Endodermal cell (in vitro differentiated cells): ENCODE data around the gene LONRF2. TPM values are rescaled to one million over a fixed set of nuclear protein-coding genes. Genes with fewer than 3 reads are reported as not detected.
A peak's percentile ranks its signal among the peaks of the same experiment; 100 is the strongest.

Experiments
- DNase-seq: peaks from one replicate; pipeline ENCODE4 v3.0.0-alpha.2; 2017
- H3K27ac ChIP-seq: 2 replicates; pipeline ENCODE4 v1.5.1; 2013; ENCODE audit warnings: mild to moderate bottlenecking, low read depth, low read length, moderate library complexity
- H3K27me3 ChIP-seq: 2 replicates; pipeline ENCODE4 v1.6.1; 2013; ENCODE audit warnings: mild to moderate bottlenecking, low read length, moderate library complexity; ENCODE audit not compliant: insufficient read depth, control insufficient read depth, poor library complexity, severe bottlenecking
- H3K36me3 ChIP-seq: 2 replicates; pipeline ENCODE4 v1.7.0; 2013; ENCODE audit warnings: mild to moderate bottlenecking, low read length, moderate library complexity; ENCODE audit not compliant: control insufficient read depth, insufficient read depth
- H3K4me1 ChIP-seq: one replicate; pipeline ENCODE4 v1.7.0; 2013; ENCODE audit warnings: low read length; ENCODE audit not compliant: control insufficient read depth, insufficient read depth
- H3K4me3 ChIP-seq: 2 replicates; pipeline ENCODE4 v1.5.1; 2013; ENCODE audit warnings: mild to moderate bottlenecking, low read length, moderate library complexity
- H3K9ac ChIP-seq: 2 replicates; pipeline ENCODE4 v1.6.1; 2013; ENCODE audit warnings: mild to moderate bottlenecking, low read length, moderate library complexity; ENCODE audit not compliant: poor library complexity, severe bottlenecking; ENCODE audit errors: extremely low read depth
- H3K9me3 ChIP-seq: 2 replicates; pipeline ENCODE4 v1.6.1; 2013; ENCODE audit warnings: mild to moderate bottlenecking, low read length, moderate library complexity; ENCODE audit not compliant: control insufficient read depth
- H3K27ac Mint-ChIP-seq: 2 replicates; pipeline ENCODE4 v1.8.0; 2020; ENCODE audit warnings: mixed read lengths
- H3K27me3 Mint-ChIP-seq: 2 replicates; pipeline ENCODE4 v1.8.0; 2021; ENCODE audit warnings: mild to moderate bottlenecking, mixed read lengths; ENCODE audit not compliant: insufficient read depth
- H3K36me3 Mint-ChIP-seq: 2 replicates; pipeline ENCODE4 v1.8.0; 2020; ENCODE audit warnings: low read depth, mixed read lengths
- H3K4me1 Mint-ChIP-seq: 2 replicates; pipeline ENCODE4 v1.8.0; 2020; ENCODE audit warnings: mixed read lengths
- H3K4me3 Mint-ChIP-seq: 2 replicates; pipeline ENCODE4 v1.8.0; 2020; ENCODE audit warnings: mild to moderate bottlenecking, moderate library complexity, mixed read lengths
- H3K9me3 Mint-ChIP-seq: 2 replicates; pipeline ENCODE4 v1.8.0; 2020; ENCODE audit warnings: mild to moderate bottlenecking, mixed read lengths
- WGBS, 2 experiments: methylation state at CpG; one replicate each; pipeline versions ENCODE4 v1.1.5 to v1.1.7; 2013; ENCODE audit warnings: missing lambda C conversion rate in 2 of 2, mixed read lengths in 1 of 2; ENCODE audit not compliant: insufficient coverage in 1 of 2, insufficient read length in 1 of 2; 5-methylcytosine and 5-hydroxymethylcytosine counted together
- total RNA-seq, 2 donors: library from RNA; stranded (reverse); fragmentation: NEBNext Ultra II Directional in 1 of 2; extraction: Animal tissue kit (Norgen Biotek cat#: 25700) in 1 of 2; gene quantifications; 2 replicates in 1 of 2; 3 replicates in 1 of 2; pipeline ENCODE4 v1.2.1, GENCODE V29; 2021
- TF ChIP-seq, protein P1 (sequence below): fragments of 200-600 bp; sonication (generic); conservative IDR thresholded peaks from 2 replicates; pipeline ENCODE4 v1.5.0; 2021; ENCODE audit warnings: antibody characterized with exemption, mild to moderate bottlenecking

The LONRF2 gene
- total RNA-seq, 2 donors from 2014 or later = 0.40 to 0.71 TPM

DNA sequence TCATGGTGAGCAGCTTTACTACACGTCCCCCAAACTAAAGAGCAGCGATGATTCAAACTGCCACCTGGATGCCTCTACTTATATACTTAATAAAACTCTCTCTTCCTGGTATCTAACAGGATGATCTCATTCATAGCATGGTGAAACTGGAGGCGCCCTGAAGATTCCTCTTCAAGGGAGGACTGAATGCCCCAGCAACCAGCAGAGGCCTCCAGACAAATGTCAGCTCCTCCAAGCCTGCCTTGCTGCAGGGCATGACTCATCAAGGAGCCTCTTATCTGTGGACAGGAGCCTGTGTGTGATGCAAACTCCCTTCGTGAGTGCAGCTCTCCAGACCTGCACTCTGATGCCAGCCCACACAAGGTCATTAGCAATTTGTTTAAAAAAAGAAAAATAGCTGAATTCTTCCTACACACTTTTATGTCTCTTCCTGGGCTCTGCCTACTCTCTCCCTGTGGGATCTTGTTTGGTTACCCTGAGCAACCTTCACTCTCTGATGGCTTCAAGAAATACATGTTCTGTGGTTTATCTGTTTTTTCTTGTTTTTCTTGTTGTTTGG lies 30.2 kb downstream of the LONRF2 start:
- Histone ChIP-seq H3K9ac (no peak overlapping the region), H3K27ac (no peak overlapping the region), H3K27me3 (no peaks in the 10 kb centered on the region), H3K4me1 (no peaks in the 10 kb centered on the region), H3K4me3 (no peak overlapping the region), H3K36me3 (no peaks in the 10 kb centered on the region), H3K9me3 (no peaks in the 10 kb centered on the region)
- Mint-ChIP-seq H3K4me1 (no peaks in the 10 kb centered on the region), H3K9me3 (no peaks in the 10 kb centered on the region), H3K27me3 (no peaks in the 10 kb centered on the region), H3K4me3 (no peak overlapping the region), H3K27ac (no peak overlapping the region), H3K36me3 (no peaks in the 10 kb centered on the region)
- WGBS, 2 experiments = 0 to 48% methylated on average over 1 to 4 of the region's 4 CpGs
- DNase-seq = peak; percentile 73
- TF ChIP-seq, protein P1, sequence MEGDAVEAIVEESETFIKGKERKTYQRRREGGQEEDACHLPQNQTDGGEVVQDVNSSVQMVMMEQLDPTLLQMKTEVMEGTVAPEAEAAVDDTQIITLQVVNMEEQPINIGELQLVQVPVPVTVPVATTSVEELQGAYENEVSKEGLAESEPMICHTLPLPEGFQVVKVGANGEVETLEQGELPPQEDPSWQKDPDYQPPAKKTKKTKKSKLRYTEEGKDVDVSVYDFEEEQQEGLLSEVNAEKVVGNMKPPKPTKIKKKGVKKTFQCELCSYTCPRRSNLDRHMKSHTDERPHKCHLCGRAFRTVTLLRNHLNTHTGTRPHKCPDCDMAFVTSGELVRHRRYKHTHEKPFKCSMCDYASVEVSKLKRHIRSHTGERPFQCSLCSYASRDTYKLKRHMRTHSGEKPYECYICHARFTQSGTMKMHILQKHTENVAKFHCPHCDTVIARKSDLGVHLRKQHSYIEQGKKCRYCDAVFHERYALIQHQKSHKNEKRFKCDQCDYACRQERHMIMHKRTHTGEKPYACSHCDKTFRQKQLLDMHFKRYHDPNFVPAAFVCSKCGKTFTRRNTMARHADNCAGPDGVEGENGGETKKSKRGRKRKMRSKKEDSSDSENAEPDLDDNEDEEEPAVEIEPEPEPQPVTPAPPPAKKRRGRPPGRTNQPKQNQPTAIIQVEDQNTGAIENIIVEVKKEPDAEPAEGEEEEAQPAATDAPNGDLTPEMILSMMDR = no peak

DNA sequence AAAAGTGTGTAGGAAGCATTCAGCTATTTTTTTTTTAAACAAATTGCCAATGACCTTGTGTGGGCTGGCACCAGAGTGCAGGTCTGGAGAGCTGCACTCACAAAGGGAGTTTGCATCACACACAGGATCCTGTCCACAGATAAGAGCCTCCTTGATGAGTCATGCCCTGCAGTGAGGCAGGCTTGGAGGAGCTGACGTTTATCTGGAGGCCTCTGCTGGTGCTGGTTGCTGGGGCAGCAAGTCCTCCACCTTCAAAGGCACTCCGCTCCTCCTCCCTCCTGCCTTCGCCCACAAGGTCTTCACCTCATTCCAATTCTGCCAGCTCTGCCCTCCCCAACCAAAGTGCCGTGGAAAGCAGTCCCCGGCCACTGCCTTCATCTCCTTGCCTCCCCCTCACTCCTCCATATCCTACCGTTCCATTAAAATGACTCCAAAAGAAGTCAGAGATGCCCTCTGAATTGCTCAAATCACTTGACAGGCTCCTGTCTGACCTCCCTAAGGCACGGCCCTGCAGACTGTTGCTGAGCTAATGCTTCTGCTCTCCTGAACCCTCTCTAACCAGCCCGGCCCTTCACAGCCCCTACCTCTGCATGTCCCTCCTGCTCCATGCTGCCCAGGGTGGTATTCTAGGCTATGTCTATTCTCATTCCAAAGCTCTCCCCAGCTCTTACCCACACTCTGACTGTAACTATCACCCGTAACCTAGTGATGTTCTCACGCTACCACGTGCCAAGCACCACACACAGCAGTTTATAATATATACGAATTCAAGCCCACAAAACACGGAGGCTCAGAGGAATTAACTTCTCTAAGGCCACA lies 30.9 kb downstream of the LONRF2 start:
- H3K9me3 Mint-ChIP-seq = no peaks in the 10 kb centered on the region
- H3K4me1 ChIP-seq = no peaks in the 10 kb centered on the region
- no peaks in the 10 kb centered on the region for H3K36me3 ChIP-seq
- H3K27ac ChIP-seq = peak overlapping the region; percentile 51
- H3K36me3 Mint-ChIP-seq = no peaks in the 10 kb centered on the region
- H3K4me1 Mint-ChIP-seq = no peaks in the 10 kb centered on the region
- no peaks in the 10 kb centered on the region for H3K9me3 ChIP-seq
- no peaks in the 10 kb centered on the region for H3K27me3 ChIP-seq
- no peaks in the 10 kb centered on the region for H3K27me3 Mint-ChIP-seq
- no peak overlapping the region for H3K9ac ChIP-seq
- peak; percentile 76 for DNase-seq
- H3K4me3 ChIP-seq = no peak overlapping the region
- no peak overlapping the region for H3K27ac Mint-ChIP-seq
- H3K4me3 Mint-ChIP-seq = no peak overlapping the region
- 79 to 80% methylated on average over 10 to 13 of the region's 13 CpGs for WGBS, 2 experiments
- TF ChIP-seq, protein P1 = no peak

DNA sequence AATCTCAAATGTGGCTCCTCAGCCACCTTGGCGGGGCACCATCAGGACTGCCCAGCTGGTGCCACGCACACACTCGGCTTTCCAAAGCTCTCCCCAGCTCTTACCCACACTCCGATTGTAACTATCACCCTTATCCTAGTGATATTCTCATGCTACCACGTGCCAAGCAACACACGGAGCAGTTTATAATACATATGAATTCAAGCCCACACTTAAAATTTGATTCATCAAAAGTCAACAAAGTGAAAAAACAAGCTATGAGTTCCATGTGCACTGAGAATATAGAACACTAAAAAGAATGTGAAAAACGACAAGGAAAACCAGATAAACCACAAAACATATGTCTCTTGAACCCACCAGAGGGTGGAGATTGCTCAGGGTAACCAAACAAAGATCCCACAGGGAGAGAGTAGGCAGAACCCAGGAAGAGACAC lies 31.6 kb downstream of the LONRF2 start:
- H3K27ac ChIP-seq = peak overlapping the region; percentile 51

More for the DNA sequence above, 31.6 kb downstream of the LONRF2 start:
- DNase-seq = no peak
- no peaks in the 10 kb centered on the region for H3K9me3 ChIP-seq
- no peaks in the 10 kb centered on the region for H3K27me3 ChIP-seq
- H3K27ac Mint-ChIP-seq = no peak overlapping the region
- H3K4me3 ChIP-seq = no peak overlapping the region
- no peak overlapping the region for H3K9ac ChIP-seq
- no peaks in the 10 kb centered on the region for H3K36me3 ChIP-seq
- TF ChIP-seq, protein P1 = no peak
- H3K36me3 Mint-ChIP-seq = no peaks in the 10 kb centered on the region
- no peaks in the 10 kb centered on the region for H3K4me1 ChIP-seq
- H3K27me3 Mint-ChIP-seq = no peaks in the 10 kb centered on the region
- H3K9me3 Mint-ChIP-seq = no peaks in the 10 kb centered on the region
- WGBS, 2 experiments = 87 to 90% methylated on average over 2 to 7 of the region's 7 CpGs
- no peaks in the 10 kb centered on the region for H3K4me1 Mint-ChIP-seq
- H3K4me3 Mint-ChIP-seq = no peak overlapping the region
